SK-MEL-5 (cell line): Measurements from ENCODE around the gene RUBCNL. TPM values are rescaled to one million over a fixed set of nuclear protein-coding genes. Genes with fewer than 3 reads are reported as not detected.

Experiments
- small RNA-seq, 2 experiments: library from RNA; depleted of rRNA; stranded (forward); fragments of <200 nt; gene quantifications; one replicate each; pipeline ENCODE3, GENCODE V24; 2014
- total RNA-seq: library from RNA; depleted of rRNA; stranded (reverse); fragments of >200 nt; shearing (Covaris generic); gene quantifications from 2 replicates; pipeline ENCODE4 v1.2.3, GENCODE V29; 2014; rRNA removed

Gene RUBCNL
- total RNA-seq, 1 experiment from 2014 or later, result 17.7 TPM

Small RNA genes within 50 kb of the gene (small RNA-seq; reads per million reads assigned to genes)
- gene RNU2-6P, result 2.5 to 101 reads per million in 2 experiments
- gene RNU6-68P, result 0 reads per million in 2 experiments

Other genes with a start within 250 kb of the RUBCNL start
- gene LCP1, start 205.1 kb downstream of the RUBCNL start, total RNA-seq, result 10.5 and 10.7 TPM in 2 replicates
- 0.82 and 1.1 TPM in 2 replicates for gene LRRC63, start 175.3 kb downstream of the RUBCNL start, total RNA-seq
- 7.3 and 8.7 TPM in 2 replicates for gene LRCH1, start 165.9 kb upstream of the RUBCNL start, total RNA-seq